Cardiac septum (tissue), 1 donor: Measurements from ENCODE around the gene AHNAK2. TPM values are rescaled to one million over a fixed set of nuclear protein-coding genes. Genes with fewer than 3 reads are reported as not detected.
"Not testable (repeated sequence)": the region's sequence is repeated elsewhere in the genome, so short reads cannot be mapped to it uniquely, and the experiment has no call there.

Source experiments
- DNase-seq: peaks from one replicate; pipeline ENCODE4 v3.0.0-alpha.2; 2020; ENCODE audit warnings: low spot score
- intact Hi-C: fragments of 100-400 bp; cut with DNase I; formaldehyde crosslinking; loops from one replicate; pipeline ENCODE4 v1.14.0; 2022
- total RNA-seq: library from RNA; stranded (reverse); fragmentation: NEBNext Ultra II Directional; extraction: Animal tissue kit (Norgen Biotek cat#: 25700); gene quantifications from one replicate; pipeline ENCODE4 v1.2.1, GENCODE V29; 2021
- donor health status: DM: no; HTN: no; CAD: no.

Gene AHNAK2
- total RNA-seq, 1 donor from 2014 or later, result 4.6 TPM

GRCh38 chr14:104923640-104924420 is 54.3 kb downstream of the AHNAK2 start:
- intact Hi-C loops, result no loop called here

GRCh38 chr14:104919993-104920315 is 58.2 kb downstream of the AHNAK2 start:
- DNase-seq, result no peak
- intact Hi-C loops, result no loop called here

More at GRCh38 chr14:104923640-104924420, 54.3 kb downstream of the AHNAK2 start:
- DNase-seq, result peak; percentile 26

GRCh38 chr14:104919152-104919992 is 58.8 kb downstream of the AHNAK2 start:
- intact Hi-C loops, result not testable (repeated sequence)
- DNase-seq, result peak; percentile 55

GRCh38 chr14:104917993-104918392 is 60.2 kb downstream of the AHNAK2 start:
- DNase-seq, result no peak
- intact Hi-C loops, result no loop called here

- intact Hi-C loops, result no loop called here
- DNase-seq, result peak; percentile 46
Observed at GRCh38 chr14:104917116-104917515, 61.1 kb downstream of the AHNAK2 start.

- intact Hi-C loops, result no loop called here
Observed at GRCh38 chr14:104913435-104913834, 64.7 kb downstream of the AHNAK2 start.

GRCh38 chr14:104912053-104912452 is 66.1 kb downstream of the AHNAK2 start:
- intact Hi-C loops, result no loop called here
- DNase-seq, result no peak

More at GRCh38 chr14:104913435-104913834, 64.7 kb downstream of the AHNAK2 start:
- DNase-seq, result no peak

GRCh38 chr14:104908303-104908702 is 69.9 kb downstream of the AHNAK2 start:
- DNase-seq, result no peak
- intact Hi-C loops, result no loop called here

GRCh38 chr14:104905579-104905933 is 72.6 kb downstream of the AHNAK2 start:
- DNase-seq, intact Hi-C loops: not testable (repeated sequence)

GRCh38 chr14:104904650-104905578 is 73.3 kb downstream of the AHNAK2 start:
- DNase-seq, intact Hi-C loops: not testable (repeated sequence)

GRCh38 chr14:104903990-104904389 is 74.2 kb downstream of the AHNAK2 start:
- intact Hi-C loops, result no loop called here
- no peak for DNase-seq

- no peak for DNase-seq
- intact Hi-C loops, result no loop called here
Observed at GRCh38 chr14:104900639-104901512, 77.3 kb downstream of the AHNAK2 start.

GRCh38 chr14:104899781-104900180 is 78.4 kb downstream of the AHNAK2 start:
- intact Hi-C loops, result no loop called here
- no peak for DNase-seq

GRCh38 chr14:104898870-104899510 is 79.2 kb downstream of the AHNAK2 start:
- DNase-seq, result no peak
- intact Hi-C loops, result no loop called here

GRCh38 chr14:104898195-104898558 is 80.0 kb downstream of the AHNAK2 start:
- no peak for DNase-seq
- intact Hi-C loops, result no loop called here

GRCh38 chr14:104897330-104898194 is 80.6 kb downstream of the AHNAK2 start:
- no peak for DNase-seq
- intact Hi-C loops, result no loop called here
